Ectodermal cell (in vitro differentiated cells): ENCODE results near the gene DPEP2NB.

Source experiments
- H3K27ac ChIP-seq: 2 replicates; pipeline ENCODE4 v1.7.0; 2013; ENCODE audit warnings: mild to moderate bottlenecking, low read depth, low read length; ENCODE audit not compliant: insufficient read depth, poor library complexity, severe bottlenecking
- H3K27me3 ChIP-seq: 2 replicates; pipeline ENCODE4 v1.7.0; 2013; ENCODE audit warnings: mild to moderate bottlenecking, low read length; ENCODE audit not compliant: insufficient read depth, control insufficient read depth, poor library complexity, severe bottlenecking
- H3K36me3 ChIP-seq: one replicate; pipeline ENCODE4 v1.7.0; 2013; ENCODE audit warnings: low read length; ENCODE audit not compliant: control insufficient read depth, insufficient read depth
- H3K4me1 ChIP-seq: one replicate; pipeline ENCODE4 v1.7.0; 2013; ENCODE audit warnings: low read length; ENCODE audit not compliant: control insufficient read depth, insufficient read depth
- H3K4me3 ChIP-seq: 2 replicates; pipeline ENCODE4 v1.7.0; 2013; ENCODE audit warnings: low read depth, low read length, control low read depth; ENCODE audit not compliant: insufficient read depth
- H3K9me3 ChIP-seq: 2 replicates; pipeline ENCODE4 v1.7.0; 2013; ENCODE audit warnings: mild to moderate bottlenecking, low read length, moderate library complexity; ENCODE audit not compliant: control insufficient read depth
- WGBS, 2 experiments: methylation state at CpG; one replicate each; pipeline ENCODE4 v1.1.7; 2013; ENCODE audit warnings: missing lambda C conversion rate in 2 of 2; 5-methylcytosine and 5-hydroxymethylcytosine counted together

Gene DPEP2NB

DNA sequence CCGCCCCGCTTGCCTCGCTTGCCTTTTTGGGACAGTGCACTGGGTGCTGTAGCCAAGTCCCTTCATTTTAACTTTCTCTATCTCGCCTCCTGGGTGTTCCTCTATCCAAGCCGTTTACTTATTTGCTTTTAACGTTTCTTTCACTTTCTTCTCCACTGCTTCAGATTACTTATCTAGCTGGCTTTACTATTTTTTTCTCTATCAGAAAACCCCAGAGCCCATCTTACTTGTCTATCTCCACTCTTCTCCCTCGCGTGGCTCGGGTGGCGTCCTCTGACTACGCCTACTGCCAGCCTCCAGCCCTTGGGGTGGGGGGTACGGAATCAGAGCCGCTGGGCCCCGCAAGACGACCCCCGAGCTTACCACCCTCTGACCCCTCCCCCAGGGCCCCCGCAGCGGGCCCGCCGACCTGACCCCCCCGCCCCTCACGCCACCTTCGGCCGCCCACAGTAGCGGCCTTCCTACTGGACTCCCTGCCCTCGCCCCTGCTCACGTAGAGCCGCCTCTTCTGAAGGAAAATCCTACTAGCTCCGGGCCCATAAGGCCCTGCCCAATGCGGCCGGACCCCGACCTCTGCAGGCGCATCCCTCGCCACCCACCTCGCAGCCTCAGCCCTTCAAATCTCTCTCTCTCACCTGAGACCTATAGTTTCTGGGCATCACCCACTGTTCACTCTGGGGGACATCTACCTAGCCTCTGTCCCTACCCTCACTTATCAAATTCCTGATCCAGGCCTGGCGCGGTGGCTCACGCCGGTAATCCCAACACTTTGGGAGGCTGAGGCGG is 46.3 kb downstream of the DPEP2NB start:
- Histone ChIP-seq H3K27ac (no peak overlapping the region), H3K36me3 (no peaks in the 10 kb centered on the region), H3K27me3 (peaks cover 21% of the 10 kb centered on the region), H3K9me3 (no peaks in the 10 kb centered on the region), H3K4me1 (peaks cover 13% of the 10 kb centered on the region), H3K4me3 (no peak overlapping the region)
- WGBS, 2 experiments: 81 to 82% methylated on average over 40 of the region's 40 CpGs

GRCh38 chr16:67968400-67969253 is 47.1 kb downstream of the DPEP2NB start, which contains the start of gene SLC12A4:
Gene SLC12A4, minus strand, starts transcription at chr16:67968637. Its CDS starts 84 bp downstream, at chr16:67968553.
- Histone ChIP-seq H3K36me3 (no peaks in the 10 kb centered on the region), H3K27ac (no peak within 1 kb of the TSS), H3K4me1 (peaks cover 13% of the 10 kb centered on the region), H3K27me3 (peaks cover 21% of the 10 kb centered on the region), H3K9me3 (no peaks in the 10 kb centered on the region), H3K4me3 (peak within 1 kb of the TSS; percentile 60)
- WGBS, 2 experiments: 20 to 21% methylated on average over 78 of the region's 78 CpGs

- no peak overlapping the region for H3K27ac ChIP-seq
- peaks cover 21% of the 10 kb centered on the region for H3K27me3 ChIP-seq
- H3K4me1 ChIP-seq: peaks cover 13% of the 10 kb centered on the region
- H3K36me3 ChIP-seq: no peaks in the 10 kb centered on the region
- H3K4me3 ChIP-seq: peak overlapping the region; percentile 60
- H3K9me3 ChIP-seq: no peaks in the 10 kb centered on the region
- 2% methylated on average over 45 of the region's 45 CpGs for WGBS, 2 experiments
These were observed 47.7 kb downstream of the DPEP2NB start for GRCh38 chr16:67967958-67968399.

DNA sequence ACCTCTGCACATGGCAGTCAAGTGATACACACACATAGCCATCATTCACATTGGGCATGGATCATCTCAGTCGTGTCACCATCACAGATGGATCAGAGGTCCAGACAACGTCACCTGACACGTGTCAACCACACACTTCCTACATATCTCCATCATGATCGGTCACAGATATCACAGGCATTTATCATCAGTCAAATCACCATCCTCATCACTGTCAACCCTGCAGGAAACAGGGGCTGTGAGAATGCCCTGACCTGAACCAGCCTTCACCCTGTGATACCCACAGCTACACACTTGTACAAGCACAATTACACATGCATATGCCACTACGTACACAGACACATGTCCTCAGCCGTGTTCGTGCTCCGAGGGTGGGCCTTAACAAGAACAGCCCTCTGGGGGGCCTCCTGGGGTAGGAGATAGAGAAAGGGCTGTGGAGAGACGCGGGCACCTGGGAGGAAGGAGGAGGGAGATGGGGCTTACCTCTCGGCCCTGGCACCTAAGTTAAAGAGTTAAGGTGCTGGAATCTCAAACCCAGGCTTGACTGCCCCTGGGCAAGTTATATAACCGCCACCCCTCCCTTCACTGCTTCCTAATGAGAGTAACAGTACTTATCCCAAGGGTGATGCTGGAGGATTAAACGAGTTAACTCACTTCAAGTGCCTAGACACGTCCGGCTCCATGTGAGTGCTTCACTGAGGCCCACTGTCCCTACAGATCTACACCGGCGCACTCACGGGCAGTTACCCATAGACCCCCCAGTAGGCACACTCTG is 48.3 kb downstream of the DPEP2NB start:
- H3K27ac ChIP-seq: no peak overlapping the region
- no peaks in the 10 kb centered on the region for H3K36me3 ChIP-seq
- peaks cover 21% of the 10 kb centered on the region for H3K27me3 ChIP-seq
- WGBS, 2 experiments: 40 to 42% methylated on average over 18 of the region's 18 CpGs
- peak overlapping the region; percentile 60 for H3K4me3 ChIP-seq
- peaks cover 13% of the 10 kb centered on the region for H3K4me1 ChIP-seq
- no peaks in the 10 kb centered on the region for H3K9me3 ChIP-seq

- 67 to 71% methylated on average over 3 of the region's 3 CpGs for WGBS, 2 experiments
- H3K36me3 ChIP-seq: no peaks in the 10 kb centered on the region
- peaks cover 13% of the 10 kb centered on the region for H3K4me1 ChIP-seq
- no peaks in the 10 kb centered on the region for H3K9me3 ChIP-seq
- H3K27me3 ChIP-seq: peaks cover 21% of the 10 kb centered on the region
- no peak overlapping the region for H3K27ac ChIP-seq
- H3K4me3 ChIP-seq: no peak overlapping the region
These were observed 49.0 kb downstream of the DPEP2NB start for GRCh38 chr16:67966549-67967182.

- no peak overlapping the region for H3K4me3 ChIP-seq
- 88 to 89% methylated on average over 11 of the region's 11 CpGs for WGBS, 2 experiments
- no peaks in the 10 kb centered on the region for H3K36me3 ChIP-seq
- peaks cover 13% of the 10 kb centered on the region for H3K4me1 ChIP-seq
- H3K27me3 ChIP-seq: peaks cover 21% of the 10 kb centered on the region
- no peak overlapping the region for H3K27ac ChIP-seq
- no peaks in the 10 kb centered on the region for H3K9me3 ChIP-seq
These were observed 49.8 kb downstream of the DPEP2NB start for GRCh38 chr16:67965668-67966548.

GRCh38 chr16:67964477-67965131 is 51.1 kb downstream of the DPEP2NB start:
- no peaks in the 10 kb centered on the region for H3K9me3 ChIP-seq
- no peaks in the 10 kb centered on the region for H3K36me3 ChIP-seq
- peaks cover 13% of the 10 kb centered on the region for H3K4me1 ChIP-seq
- H3K4me3 ChIP-seq: no peak overlapping the region
- WGBS, 2 experiments: 92 to 95% methylated on average over 6 of the region's 6 CpGs
- H3K27me3 ChIP-seq: peaks cover 21% of the 10 kb centered on the region
- H3K27ac ChIP-seq: no peak overlapping the region

- Histone ChIP-seq H3K9me3 (no peaks in the 10 kb centered on the region), H3K27me3 (peaks cover 18% of the 10 kb centered on the region), H3K4me1 (peaks cover 13% of the 10 kb centered on the region), H3K36me3 (no peaks in the 10 kb centered on the region), H3K4me3 (no peak overlapping the region), H3K27ac (no peak overlapping the region)
- WGBS, 2 experiments: 88 to 89% methylated on average over 32 of the region's 32 CpGs
These were observed 51.9 kb downstream of the DPEP2NB start for GRCh38 chr16:67963662-67964321.
